Keratinocyte (primary cell): Measurements from ENCODE around the gene CALML3.

Experiments used
- EZH2 ChIP-seq: IDR thresholded peaks from one replicate; pipeline ENCODE4 v1.6.1; 2012; ENCODE audit warnings: inconsistent platforms, mild to moderate bottlenecking, low read length, moderate library complexity
- TF ChIP-seq, protein P1 (sequence below), 3 experiments: IDR thresholded peaks in 1 of 3; conservative IDR thresholded peaks in 1 of 3; optimal IDR thresholded peaks in 1 of 3; 2 replicates in 2 of 3; 3 replicates in 1 of 3; pipeline versions ENCODE3 to v1.5.1; 2011; ENCODE audit warnings: low read length in 3 of 3, mild to moderate bottlenecking in 3 of 3, moderate library complexity in 2 of 3, control low read depth in 1 of 3, inconsistent platforms in 1 of 3; ENCODE audit not compliant: insufficient read depth in 2 of 3; ENCODE audit errors: extremely low read depth in 1 of 3

DNA sequence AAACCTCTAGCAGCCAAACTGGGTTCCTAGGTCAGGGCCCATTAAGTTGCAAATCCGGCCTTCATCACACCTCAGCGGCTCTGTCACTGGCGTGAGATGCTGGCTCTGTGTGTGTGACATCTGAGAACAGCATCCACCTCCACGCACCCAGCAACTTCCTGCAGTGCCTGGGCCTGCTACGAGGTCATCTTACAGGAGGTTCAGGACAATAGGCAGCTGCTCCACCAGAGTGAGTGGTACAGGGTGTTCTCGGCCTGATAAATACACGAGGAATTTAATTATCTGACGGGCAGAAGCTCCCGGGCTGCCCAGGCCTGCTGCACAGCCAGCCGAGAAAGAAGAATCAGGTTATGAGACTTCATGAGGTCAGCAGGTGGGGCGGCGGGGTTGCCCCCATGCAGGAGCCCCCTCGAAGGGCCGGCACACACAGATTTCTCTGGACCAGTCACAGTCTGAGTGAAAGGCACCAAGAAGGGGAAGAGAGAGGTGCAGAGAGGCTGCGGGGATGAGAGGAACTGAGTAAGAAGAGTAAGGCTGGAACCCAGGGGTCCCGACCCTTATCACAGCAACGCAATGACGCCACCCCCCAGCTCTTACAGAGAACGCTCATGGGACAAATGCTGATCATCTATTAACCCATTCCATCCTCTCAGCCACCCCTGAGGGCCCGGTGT, 49.3 kb downstream of the CALML3 start:
- TF ChIP-seq, protein P1, sequence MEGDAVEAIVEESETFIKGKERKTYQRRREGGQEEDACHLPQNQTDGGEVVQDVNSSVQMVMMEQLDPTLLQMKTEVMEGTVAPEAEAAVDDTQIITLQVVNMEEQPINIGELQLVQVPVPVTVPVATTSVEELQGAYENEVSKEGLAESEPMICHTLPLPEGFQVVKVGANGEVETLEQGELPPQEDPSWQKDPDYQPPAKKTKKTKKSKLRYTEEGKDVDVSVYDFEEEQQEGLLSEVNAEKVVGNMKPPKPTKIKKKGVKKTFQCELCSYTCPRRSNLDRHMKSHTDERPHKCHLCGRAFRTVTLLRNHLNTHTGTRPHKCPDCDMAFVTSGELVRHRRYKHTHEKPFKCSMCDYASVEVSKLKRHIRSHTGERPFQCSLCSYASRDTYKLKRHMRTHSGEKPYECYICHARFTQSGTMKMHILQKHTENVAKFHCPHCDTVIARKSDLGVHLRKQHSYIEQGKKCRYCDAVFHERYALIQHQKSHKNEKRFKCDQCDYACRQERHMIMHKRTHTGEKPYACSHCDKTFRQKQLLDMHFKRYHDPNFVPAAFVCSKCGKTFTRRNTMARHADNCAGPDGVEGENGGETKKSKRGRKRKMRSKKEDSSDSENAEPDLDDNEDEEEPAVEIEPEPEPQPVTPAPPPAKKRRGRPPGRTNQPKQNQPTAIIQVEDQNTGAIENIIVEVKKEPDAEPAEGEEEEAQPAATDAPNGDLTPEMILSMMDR (optimal IDR thresholded peaks at IDR 0.05 in 1 of 3, IDR thresholded peaks at IDR 0.05 in 1 of 3, conservative IDR thresholded peaks at IDR 0.05 in 1 of 3; ENCODE audit: extremely low read depth in 1 of 3, insufficient read depth in 2 of 3, low read length in 3 of 3) = no peak
- no peak for TF ChIP-seq EZH2
